K562 (cell line): ENCODE results near the gene TIFAB. TPM values are rescaled to one million over a fixed set of nuclear protein-coding genes. Genes with fewer than 3 reads are reported as not detected.

Experiments
- ATAC-seq: fragments of 200-7000 bp; cut with Tn5 transposase; 3 replicates; pipeline ENCODE4 v1.9.1; 2020; ENCODE audit warnings: moderate library complexity
- BruUV-seq: library from RNA; stranded (reverse); fragments of 400-500 nt; replicated peaks from 2 replicates; lab custom pipeline; 2021; lab: Mats Ljungman, UMichigan
- CTCF ChIA-PET: fragments of 300-600 bp; formaldehyde crosslinking; extraction: SDS; loops from one replicate; lab custom pipeline; 2021; ENCODE audit warnings: low intra/inter-chr PET ratio; lab: Yijun Ruan, JAX
- POLR2A ChIA-PET: fragments of 300-600, 350-650 bp; sonication (Branson Sonifier 250); formaldehyde crosslinking; extraction: SDS; loops from one replicate; lab custom pipeline; 2021; ENCODE audit warnings: antibody characterized with exemption, inconsistent platforms; lab: Yijun Ruan, JAX
- DNase-seq, 4 experiments: peaks; one replicate each; pipeline versions ENCODE4 v3.0.0 to v3.0.0-alpha.2; 2011 to 2018; ENCODE audit warnings: low spot score in 3 of 4, mixed read lengths in 3 of 4; ENCODE audit errors: extremely low read depth in 1 of 4
- FAIRE-seq: peaks from 2 replicates; lab custom pipeline; 2011; peaks lifted over from hg19 to GRCh38; lab: Jason Lieb, UNC
- H2AFZ ChIP-seq: 2 replicates; pipeline ENCODE4 v1.6.0; 2011; ENCODE audit warnings: low read depth, low read length, control low read depth, inconsistent platforms
- H3K27ac ChIP-seq: fragments of 200-600 bp; 3 replicates; pipeline ENCODE4 v1.8.0; 2011; ENCODE audit warnings: low read depth, mild to moderate bottlenecking, control low read depth, inconsistent platforms, low read length, moderate library complexity, mixed read lengths; ENCODE audit errors: extremely low read depth
- H3K27me3 ChIP-seq, 2 experiments: fragments of 300-600 bp in 1 of 2; 2 replicates in 1 of 2; 3 replicates in 1 of 2; pipeline versions ENCODE4 v1.6.0 to v1.8.0; 2011; ENCODE audit warnings: inconsistent platforms in 2 of 2, low read length in 2 of 2, mild to moderate bottlenecking in 1 of 2, mixed read lengths in 1 of 2, moderate library complexity in 1 of 2; ENCODE audit not compliant: control insufficient read depth in 2 of 2, insufficient read depth in 2 of 2
- H3K36me3 ChIP-seq: fragments of 300-600 bp; 3 replicates; pipeline ENCODE4 v1.8.0; 2011; ENCODE audit warnings: mild to moderate bottlenecking, low read length, inconsistent platforms; ENCODE audit not compliant: control insufficient read depth, insufficient read depth
- H3K4me1 ChIP-seq, 2 experiments: fragments of 200-600 bp in 1 of 2; replicated peaks in 1 of 2; 2 replicates in 1 of 2; 3 replicates in 1 of 2; pipeline versions ENCODE4 v1.5.1 to v1.8.0; 2011; ENCODE audit warnings: inconsistent platforms in 2 of 2, low read length in 2 of 2, mild to moderate bottlenecking in 1 of 2, mixed read lengths in 1 of 2, moderate library complexity in 1 of 2; ENCODE audit not compliant: control insufficient read depth in 2 of 2, insufficient read depth in 2 of 2
- H3K4me2 ChIP-seq: 2 replicates; pipeline ENCODE4 v1.6.1; 2011; ENCODE audit warnings: low read length, control low read depth, inconsistent platforms, mixed read lengths; ENCODE audit not compliant: insufficient read depth
- H3K4me3 ChIP-seq: fragments of 200-600 bp; sonication (generic), shearing (Covaris generic); 2 replicates; pipeline ENCODE4 v1.5.1; 2016; ENCODE audit warnings: control low read depth, inconsistent platforms
- H3K79me2 ChIP-seq: fragments of 200-600 bp; 3 replicates; pipeline ENCODE4 v1.8.0; 2011; ENCODE audit warnings: low read length, inconsistent platforms; ENCODE audit not compliant: control insufficient read depth, insufficient read depth
- H3K9ac ChIP-seq, 2 experiments: 2 replicates each; pipeline versions ENCODE4 v1.6.0 to v1.6.1; 2011; ENCODE audit warnings: low read depth in 2 of 2, low read length in 2 of 2, control low read depth in 1 of 2, inconsistent platforms in 1 of 2, mild to moderate bottlenecking in 1 of 2, mixed read lengths in 1 of 2; ENCODE audit not compliant: insufficient read depth in 1 of 2
- H3K9me1 ChIP-seq: one replicate; pipeline ENCODE4 v1.6.0; 2011; ENCODE audit warnings: inconsistent platforms, mild to moderate bottlenecking, low read length, moderate library complexity; ENCODE audit not compliant: control insufficient read depth, insufficient read depth
- H3K9me3 ChIP-seq: replicated peaks from 2 replicates; pipeline ENCODE4 v1.5.1; 2011; ENCODE audit warnings: low read depth, low read length, inconsistent platforms; ENCODE audit not compliant: control insufficient read depth, insufficient read depth
- H4K20me1 ChIP-seq: replicated peaks from 2 replicates; pipeline ENCODE4 v1.6.1; 2011; ENCODE audit warnings: low read length, inconsistent platforms, mixed read lengths; ENCODE audit not compliant: control insufficient read depth, insufficient read depth
- ZNF280B ChIP-seq: fragments of 250-450 bp; sonication (Bioruptor Pico); IDR thresholded peaks from 2 replicates; pipeline ENCODE4 v1.5.1; 2021; ENCODE audit warnings: mild to moderate bottlenecking
- WGBS: fragments of 100-300 bp; shearing (Covaris generic); methylation state at CpG from one replicate; pipeline ENCODE4 v1.1.6; 2016; ENCODE audit warnings: low coverage, mixed read lengths; ENCODE audit not compliant: insufficient coverage; ENCODE audit errors: missing lambda C conversion rate; 5-methylcytosine and 5-hydroxymethylcytosine counted together
- in situ Hi-C: fragments of 300-500 bp; cut with MboI; formaldehyde crosslinking; loops from 4 replicates; pipeline ENCODE4 v1.15.0; 2018; ENCODE audit warnings: inconsistent platforms, mixed read lengths
- intact Hi-C: fragments of 100-400 bp; cut with micrococcal nuclease; formaldehyde crosslinking; loops from 2 replicates; pipeline ENCODE4 v1.14.2; 2022
- polyA plus RNA-seq, 8 experiments: library from polyadenylated mRNA; depleted of rRNA in 4 of 8; stranded (reverse) in 5 of 8; unstranded in 3 of 8; fragments of >200 nt; fragmentation: Nextera tagmentation in 2 of 8; fragmentation: Illumina TruSeq in 1 of 8; extraction: Ambion mirVana in 2 of 8; extraction: Trizol in 1 of 8; gene quantifications; 2 replicates each; pipeline versions ENCODE4 v1.2.1 to v1.2.3, GENCODE V29; 2011 to 2014; ENCODE audit warnings: inconsistent platforms in 1 of 8, missing spikeins in 1 of 8
- total RNA-seq, 7 experiments: library from RNA; depleted of rRNA in 6 of 7; stranded (reverse); fragments of >200 nt in 6 of 7; fragmentation: Illumina TruSeq in 2 of 7; extraction: Trizol in 2 of 7; gene quantifications; 2 replicates each; pipeline versions ENCODE4 v1.2.1 to v1.2.3, GENCODE V29; 2011 to 2021; ENCODE audit warnings: low replicate concordance in 1 of 7

Gene TIFAB
- total and polyA plus RNA-seq, 9 of the 15 experiments (the other 6 are each of a cell fraction or from before 2014, with no cell fraction given) = not detected

GRCh38 chr5:135489466-135490244 lies 37.5 kb upstream of the TIFAB start:
- ChIA-PET CTCF (no interaction called here), POLR2A (interaction anchor here (0.5 kb wide), 1 partner anchor 512 kb away, joined by 3 read pairs; no protein-coding TSS in a partner anchor)
- Histone ChIP-seq H3K27ac (no peak overlapping the region), H3K9me3 (no peaks in the 10 kb centered on the region), H2AFZ (no peak overlapping the region), H3K4me1 (peaks cover 8 to 34% of the 10 kb centered on the region in 2 experiments; a peak in 4 of 5 replicates), H3K9me1 (no peaks in the 10 kb centered on the region), H3K4me3 (no peak overlapping the region), H3K79me2 (no peaks in the 10 kb centered on the region), H4K20me1 (peaks cover 10% of the 10 kb centered on the region), H3K4me2 (no peak overlapping the region), H3K9ac (no peak overlapping the region), H3K27me3 (peaks cover 0 to 4% of the 10 kb centered on the region in 2 experiments; a peak in 1 of 5 replicates), H3K36me3 (no peaks in the 10 kb centered on the region)
- no TSS peak for BruUV-seq
- intact Hi-C loops (no loop called here), in situ Hi-C loops (no loop called here)
- WGBS = 79% methylated on average over 34 of the region's 53 CpGs
- TF ChIP-seq ZNF280B (CRISPR knock-in tag) = no peak
- ATAC-seq (no peak), DNase-seq (no peak), FAIRE-seq (no peak)
